ENCODE measurements around the gene OSBPL9. TPM values are rescaled to one million over a fixed set of nuclear protein-coding genes. Genes with fewer than 3 reads are reported as not detected.

OSBPL9 gene
- total and polyA plus RNA-seq, 9 of the 15 experiments (the other 6 are each of a cell fraction or from before 2014, with no cell fraction given), result 43.9 to 217 (median 170) TPM

DNA sequence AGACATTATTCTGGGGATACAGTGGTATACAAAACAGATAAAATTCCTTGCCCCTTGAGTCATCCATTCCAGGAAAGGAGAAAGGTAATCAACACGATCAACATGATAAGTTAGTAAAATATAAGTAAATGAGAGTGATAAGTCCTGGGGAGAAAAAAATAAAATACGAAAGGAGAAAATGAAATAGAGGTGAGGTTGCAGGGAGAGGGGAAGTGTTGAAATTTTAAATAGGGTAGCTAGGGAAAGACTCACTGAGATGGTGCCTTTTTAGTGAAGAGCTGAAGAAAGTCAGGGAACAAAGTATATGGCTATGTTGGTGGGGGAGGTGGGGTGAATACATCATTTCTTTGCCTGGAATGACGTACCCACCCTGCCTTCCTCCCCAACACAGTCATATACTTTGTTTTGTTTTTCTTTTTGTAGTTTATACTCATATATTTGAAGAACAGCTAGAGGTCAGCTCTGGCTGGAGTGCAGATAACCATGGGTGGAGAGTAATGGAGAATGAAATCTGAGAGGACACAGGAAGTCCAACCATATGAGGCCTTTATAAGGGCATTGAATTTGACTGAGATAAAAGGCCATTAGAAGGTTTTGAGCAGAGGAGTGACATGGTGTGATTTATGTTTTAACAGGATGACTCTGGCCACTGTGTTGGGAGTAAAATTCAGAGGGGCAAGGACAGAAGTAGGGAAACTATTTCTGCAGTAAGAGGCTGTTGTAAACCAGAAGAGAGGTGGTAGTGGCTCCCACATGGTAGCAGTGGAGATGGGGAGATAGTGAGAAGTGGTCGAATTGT, 54.8 kb downstream of the OSBPL9 start (continued):
- TF ChIP-seq TCF3 (CRISPR knock-in tag; IDR thresholded peaks at IDR 0.05) (no peak), KLF16 (IDR thresholded peaks at IDR 0.05) (no peak), ASH1L (IDR thresholded peaks at IDR 0.05; ENCODE audit: borderline replicate concordance, low read depth, partially characterized antibody) (peak; percentile 8), HNRNPK (IDR thresholded peaks at IDR 0.05; ENCODE audit: low read depth, low read length, poor library complexity, severe bottlenecking) (no peak), MXI1 (IDR thresholded peaks at IDR 0.05; ENCODE audit: low read depth, low read length) (0 out of 2 replicates have a peak, but pooled peaks have one; percentile 28), FOS (IDR thresholded peaks at IDR 0.05; ENCODE audit: extremely low read depth, insufficient read length) (no peak), THRAP3 (IDR thresholded peaks at IDR 0.05; ENCODE audit: borderline replicate concordance) (no peak), LEF1 (IDR thresholded peaks at IDR 0.05) (0 out of 2 replicates have a peak, but pooled peaks have one; percentile 48), FOXM1 (IDR thresholded peaks at IDR 0.05; ENCODE audit: low read depth) (no peak), FOXM1 (CRISPR knock-in tag; IDR thresholded peaks at IDR 0.05; ENCODE audit: low read depth) (no peak), TEAD4 (IDR thresholded peaks at IDR 0.05; ENCODE audit: low read length) (peak; percentile 84), TEAD4 (CRISPR knock-in tag; IDR thresholded peaks at IDR 0.05; ENCODE audit: borderline replicate concordance) (no peak)
- TF ChIP-seq, protein P1, sequence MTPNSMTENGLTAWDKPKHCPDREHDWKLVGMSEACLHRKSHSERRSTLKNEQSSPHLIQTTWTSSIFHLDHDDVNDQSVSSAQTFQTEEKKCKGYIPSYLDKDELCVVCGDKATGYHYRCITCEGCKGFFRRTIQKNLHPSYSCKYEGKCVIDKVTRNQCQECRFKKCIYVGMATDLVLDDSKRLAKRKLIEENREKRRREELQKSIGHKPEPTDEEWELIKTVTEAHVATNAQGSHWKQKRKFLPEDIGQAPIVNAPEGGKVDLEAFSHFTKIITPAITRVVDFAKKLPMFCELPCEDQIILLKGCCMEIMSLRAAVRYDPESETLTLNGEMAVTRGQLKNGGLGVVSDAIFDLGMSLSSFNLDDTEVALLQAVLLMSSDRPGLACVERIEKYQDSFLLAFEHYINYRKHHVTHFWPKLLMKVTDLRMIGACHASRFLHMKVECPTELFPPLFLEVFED (CRISPR knock-in tag; conservative IDR thresholded peaks at IDR 0.05), result peak; percentile 75; the same call in 1 of the 2 replicates
- TF ChIP-seq, protein P2, sequence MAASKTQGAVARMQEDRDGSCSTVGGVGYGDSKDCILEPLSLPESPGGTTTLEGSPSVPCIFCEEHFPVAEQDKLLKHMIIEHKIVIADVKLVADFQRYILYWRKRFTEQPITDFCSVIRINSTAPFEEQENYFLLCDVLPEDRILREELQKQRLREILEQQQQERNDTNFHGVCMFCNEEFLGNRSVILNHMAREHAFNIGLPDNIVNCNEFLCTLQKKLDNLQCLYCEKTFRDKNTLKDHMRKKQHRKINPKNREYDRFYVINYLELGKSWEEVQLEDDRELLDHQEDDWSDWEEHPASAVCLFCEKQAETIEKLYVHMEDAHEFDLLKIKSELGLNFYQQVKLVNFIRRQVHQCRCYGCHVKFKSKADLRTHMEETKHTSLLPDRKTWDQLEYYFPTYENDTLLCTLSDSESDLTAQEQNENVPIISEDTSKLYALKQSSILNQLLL (CRISPR knock-in tag; IDR thresholded peaks at IDR 0.05; ENCODE audit: borderline replicate concordance), result no peak
- TF ChIP-seq, protein P3, sequence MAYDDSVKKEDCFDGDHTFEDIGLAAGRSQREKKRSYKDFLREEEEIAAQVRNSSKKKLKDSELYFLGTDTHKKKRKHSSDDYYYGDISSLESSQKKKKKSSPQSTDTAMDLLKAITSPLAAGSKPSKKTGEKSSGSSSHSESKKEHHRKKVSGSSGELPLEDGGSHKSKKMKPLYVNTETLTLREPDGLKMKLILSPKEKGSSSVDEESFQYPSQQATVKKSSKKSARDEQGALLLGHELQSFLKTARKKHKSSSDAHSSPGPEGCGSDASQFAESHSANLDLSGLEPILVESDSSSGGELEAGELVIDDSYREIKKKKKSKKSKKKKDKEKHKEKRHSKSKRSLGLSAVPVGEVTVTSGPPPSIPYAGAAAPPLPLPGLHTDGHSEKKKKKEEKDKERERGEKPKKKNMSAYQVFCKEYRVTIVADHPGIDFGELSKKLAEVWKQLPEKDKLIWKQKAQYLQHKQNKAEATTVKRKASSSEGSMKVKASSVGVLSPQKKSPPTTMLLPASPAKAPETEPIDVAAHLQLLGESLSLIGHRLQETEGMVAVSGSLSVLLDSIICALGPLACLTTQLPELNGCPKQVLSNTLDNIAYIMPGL (CRISPR knock-in tag; IDR thresholded peaks at IDR 0.05), result no peak
- TF ChIP-seq, protein P4, sequence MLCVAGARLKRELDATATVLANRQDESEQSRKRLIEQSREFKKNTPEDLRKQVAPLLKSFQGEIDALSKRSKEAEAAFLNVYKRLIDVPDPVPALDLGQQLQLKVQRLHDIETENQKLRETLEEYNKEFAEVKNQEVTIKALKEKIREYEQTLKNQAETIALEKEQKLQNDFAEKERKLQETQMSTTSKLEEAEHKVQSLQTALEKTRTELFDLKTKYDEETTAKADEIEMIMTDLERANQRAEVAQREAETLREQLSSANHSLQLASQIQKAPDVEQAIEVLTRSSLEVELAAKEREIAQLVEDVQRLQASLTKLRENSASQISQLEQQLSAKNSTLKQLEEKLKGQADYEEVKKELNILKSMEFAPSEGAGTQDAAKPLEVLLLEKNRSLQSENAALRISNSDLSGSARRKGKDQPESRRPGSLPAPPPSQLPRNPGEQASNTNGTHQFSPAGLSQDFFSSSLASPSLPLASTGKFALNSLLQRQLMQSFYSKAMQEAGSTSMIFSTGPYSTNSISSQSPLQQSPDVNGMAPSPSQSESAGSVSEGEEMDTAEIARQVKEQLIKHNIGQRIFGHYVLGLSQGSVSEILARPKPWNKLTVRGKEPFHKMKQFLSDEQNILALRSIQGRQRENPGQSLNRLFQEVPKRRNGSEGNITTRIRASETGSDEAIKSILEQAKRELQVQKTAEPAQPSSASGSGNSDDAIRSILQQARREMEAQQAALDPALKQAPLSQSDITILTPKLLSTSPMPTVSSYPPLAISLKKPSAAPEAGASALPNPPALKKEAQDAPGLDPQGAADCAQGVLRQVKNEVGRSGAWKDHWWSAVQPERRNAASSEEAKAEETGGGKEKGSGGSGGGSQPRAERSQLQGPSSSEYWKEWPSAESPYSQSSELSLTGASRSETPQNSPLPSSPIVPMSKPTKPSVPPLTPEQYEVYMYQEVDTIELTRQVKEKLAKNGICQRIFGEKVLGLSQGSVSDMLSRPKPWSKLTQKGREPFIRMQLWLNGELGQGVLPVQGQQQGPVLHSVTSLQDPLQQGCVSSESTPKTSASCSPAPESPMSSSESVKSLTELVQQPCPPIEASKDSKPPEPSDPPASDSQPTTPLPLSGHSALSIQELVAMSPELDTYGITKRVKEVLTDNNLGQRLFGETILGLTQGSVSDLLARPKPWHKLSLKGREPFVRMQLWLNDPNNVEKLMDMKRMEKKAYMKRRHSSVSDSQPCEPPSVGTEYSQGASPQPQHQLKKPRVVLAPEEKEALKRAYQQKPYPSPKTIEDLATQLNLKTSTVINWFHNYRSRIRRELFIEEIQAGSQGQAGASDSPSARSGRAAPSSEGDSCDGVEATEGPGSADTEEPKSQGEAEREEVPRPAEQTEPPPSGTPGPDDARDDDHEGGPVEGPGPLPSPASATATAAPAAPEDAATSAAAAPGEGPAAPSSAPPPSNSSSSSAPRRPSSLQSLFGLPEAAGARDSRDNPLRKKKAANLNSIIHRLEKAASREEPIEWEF (CRISPR knock-in tag; IDR thresholded peaks at IDR 0.05), result no peak
- TF ChIP-seq, protein P5, sequence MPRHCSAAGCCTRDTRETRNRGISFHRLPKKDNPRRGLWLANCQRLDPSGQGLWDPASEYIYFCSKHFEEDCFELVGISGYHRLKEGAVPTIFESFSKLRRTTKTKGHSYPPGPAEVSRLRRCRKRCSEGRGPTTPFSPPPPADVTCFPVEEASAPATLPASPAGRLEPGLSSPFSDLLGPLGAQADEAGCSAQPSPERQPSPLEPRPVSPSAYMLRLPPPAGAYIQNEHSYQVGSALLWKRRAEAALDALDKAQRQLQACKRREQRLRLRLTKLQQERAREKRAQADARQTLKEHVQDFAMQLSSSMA (CRISPR knock-in tag; IDR thresholded peaks at IDR 0.05), result no peak
